Measurements from ENCODE around the gene TTC39B. TPM values are rescaled to one million over a fixed set of nuclear protein-coding genes. Genes with fewer than 3 reads are reported as not detected.
"Not testable (repeated sequence)": the region's sequence is repeated elsewhere in the genome, so short reads cannot be mapped to it uniquely, and the experiment has no call there.

The TTC39B gene
- total RNA-seq, 6 donors from 2014 or later: 16.7 to 35.7 (median 29.9) TPM

DNA sequence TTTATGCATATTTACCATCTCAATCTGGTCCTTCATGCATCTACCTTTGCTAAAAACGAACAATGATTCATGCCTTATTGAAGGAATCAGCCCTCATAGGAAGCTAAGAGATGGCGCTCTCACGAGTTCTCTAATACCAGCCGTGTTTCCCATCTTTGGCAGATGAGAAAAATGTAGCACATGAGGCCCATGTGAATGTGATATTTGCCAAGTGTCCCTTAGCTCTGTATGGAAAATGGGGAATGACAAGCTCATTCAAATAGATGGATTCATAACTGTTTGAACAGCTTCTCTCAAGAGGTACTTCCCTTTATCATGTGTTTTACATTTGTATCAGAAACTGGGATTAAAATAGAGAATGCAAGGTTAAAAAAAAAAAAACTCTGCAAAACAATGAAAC, 66.1 kb downstream of the TTC39B start:
- Histone ChIP-seq H3K9me3 (no peaks in the 10 kb centered on the region), H3K4me1 (peaks cover 5 to 12% (median 9%) of the 10 kb centered on the region in 4 donors), H3K27me3 (no peaks in the 10 kb centered on the region), H3K27ac (no peak overlapping the region), H3K4me3 (no peak overlapping the region), H3K36me3 (no peaks in the 10 kb centered on the region)
- TF ChIP-seq POLR2AphosphoS5 (IDR thresholded peaks at IDR 0.05): no peak
- TF ChIP-seq, protein P1, sequence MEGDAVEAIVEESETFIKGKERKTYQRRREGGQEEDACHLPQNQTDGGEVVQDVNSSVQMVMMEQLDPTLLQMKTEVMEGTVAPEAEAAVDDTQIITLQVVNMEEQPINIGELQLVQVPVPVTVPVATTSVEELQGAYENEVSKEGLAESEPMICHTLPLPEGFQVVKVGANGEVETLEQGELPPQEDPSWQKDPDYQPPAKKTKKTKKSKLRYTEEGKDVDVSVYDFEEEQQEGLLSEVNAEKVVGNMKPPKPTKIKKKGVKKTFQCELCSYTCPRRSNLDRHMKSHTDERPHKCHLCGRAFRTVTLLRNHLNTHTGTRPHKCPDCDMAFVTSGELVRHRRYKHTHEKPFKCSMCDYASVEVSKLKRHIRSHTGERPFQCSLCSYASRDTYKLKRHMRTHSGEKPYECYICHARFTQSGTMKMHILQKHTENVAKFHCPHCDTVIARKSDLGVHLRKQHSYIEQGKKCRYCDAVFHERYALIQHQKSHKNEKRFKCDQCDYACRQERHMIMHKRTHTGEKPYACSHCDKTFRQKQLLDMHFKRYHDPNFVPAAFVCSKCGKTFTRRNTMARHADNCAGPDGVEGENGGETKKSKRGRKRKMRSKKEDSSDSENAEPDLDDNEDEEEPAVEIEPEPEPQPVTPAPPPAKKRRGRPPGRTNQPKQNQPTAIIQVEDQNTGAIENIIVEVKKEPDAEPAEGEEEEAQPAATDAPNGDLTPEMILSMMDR (IDR thresholded peaks at IDR 0.05): no peak
- no peak for TF ChIP-seq EP300 (IDR thresholded peaks at IDR 0.05)
- TF ChIP-seq POLR2A (IDR thresholded peaks at IDR 0.05): no peak
- ATAC-seq (ENCODE audit: low FRiP score in 2 of 2) (no peak), DNase-seq (no peak)
- WGBS, 2 donors: 82 to 85% methylated on average over 4 of the region's 4 CpGs

DNA sequence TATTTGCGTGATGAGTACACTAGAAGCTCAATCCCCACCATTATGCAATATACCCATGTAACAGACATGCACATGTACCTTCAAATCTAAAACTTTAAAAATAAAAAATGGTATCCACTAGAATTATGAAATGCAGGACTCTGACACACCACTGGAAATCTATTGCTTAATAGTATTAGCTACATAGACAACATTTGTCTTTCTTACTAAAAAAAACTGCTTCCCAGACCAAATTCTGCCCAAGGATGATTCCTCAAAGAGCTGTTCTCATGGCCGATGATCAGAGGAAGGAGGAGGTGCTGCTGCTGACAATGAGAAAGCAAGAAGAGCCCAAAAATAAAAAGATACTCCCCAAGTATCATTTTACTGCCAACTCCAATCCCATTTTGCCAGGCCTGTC, 67.2 kb downstream of the TTC39B start:
- H3K4me3 ChIP-seq: no peak overlapping the region
- no peak for TF ChIP-seq POLR2A (IDR thresholded peaks at IDR 0.05)
- TF ChIP-seq, protein P1 (IDR thresholded peaks at IDR 0.05): no peak
- TF ChIP-seq EP300 (IDR thresholded peaks at IDR 0.05): no peak
- TF ChIP-seq POLR2AphosphoS5 (IDR thresholded peaks at IDR 0.05): no peak
- H3K36me3 ChIP-seq: no peaks in the 10 kb centered on the region
- H3K4me1 ChIP-seq: peaks cover 5 to 12% (median 9%) of the 10 kb centered on the region in 4 donors
- H3K27me3 ChIP-seq: no peaks in the 10 kb centered on the region
- DNase-seq (no peak), ATAC-seq (ENCODE audit: low FRiP score in 2 of 2) (peak in 1 of 2 donors; percentile 85)
- peaks cover 0 to 6% (median 2%) of the 10 kb centered on the region in 4 donors for H3K9me3 ChIP-seq
- no peak overlapping the region for H3K27ac ChIP-seq
- WGBS, 2 donors: 86 to 87% methylated on average over 2 of the region's 2 CpGs

DNA sequence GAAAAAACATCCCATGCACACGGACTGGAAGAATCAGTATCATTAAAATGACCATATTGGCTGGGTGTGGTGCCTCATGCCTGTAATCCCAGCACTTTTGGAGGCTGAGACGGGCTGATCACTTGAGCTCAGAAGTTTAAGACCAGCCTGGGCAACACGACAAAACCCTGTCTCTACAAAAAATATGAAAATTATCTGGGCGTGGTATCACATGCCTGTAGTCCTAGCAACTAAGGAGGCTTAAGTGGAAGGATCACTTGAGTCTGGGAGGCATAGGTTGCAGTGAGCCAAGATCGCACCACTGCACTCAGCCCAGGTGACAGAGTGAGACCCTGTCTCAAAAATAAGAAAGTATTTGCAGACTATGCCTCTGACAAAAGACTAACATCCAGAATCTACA, 68.4 kb downstream of the TTC39B start:
- H3K9me3 ChIP-seq: peaks cover 0 to 6% (median 2%) of the 10 kb centered on the region in 4 donors
- H3K4me1 ChIP-seq: peaks cover 0 to 10% (median 6%) of the 10 kb centered on the region in 4 donors
- no peak for TF ChIP-seq POLR2A (IDR thresholded peaks at IDR 0.05)
- TF ChIP-seq EP300 (IDR thresholded peaks at IDR 0.05): no peak
- no peak for TF ChIP-seq POLR2AphosphoS5 (IDR thresholded peaks at IDR 0.05)
- TF ChIP-seq, protein P1 (IDR thresholded peaks at IDR 0.05): no peak
- peak overlapping the region in 2 of 4 donors; percentile 3 to 19 for H3K27ac ChIP-seq
- H3K27me3 ChIP-seq: no peaks in the 10 kb centered on the region
- WGBS, 2 donors: 70 to 82% methylated on average over 5 of the region's 5 CpGs
- H3K4me3 ChIP-seq: no peak overlapping the region
- no peaks in the 10 kb centered on the region for H3K36me3 ChIP-seq
- ATAC-seq (ENCODE audit: low FRiP score in 2 of 2) (no peak), DNase-seq (peak in 1 of 2 donors; percentile 29)

DNA sequence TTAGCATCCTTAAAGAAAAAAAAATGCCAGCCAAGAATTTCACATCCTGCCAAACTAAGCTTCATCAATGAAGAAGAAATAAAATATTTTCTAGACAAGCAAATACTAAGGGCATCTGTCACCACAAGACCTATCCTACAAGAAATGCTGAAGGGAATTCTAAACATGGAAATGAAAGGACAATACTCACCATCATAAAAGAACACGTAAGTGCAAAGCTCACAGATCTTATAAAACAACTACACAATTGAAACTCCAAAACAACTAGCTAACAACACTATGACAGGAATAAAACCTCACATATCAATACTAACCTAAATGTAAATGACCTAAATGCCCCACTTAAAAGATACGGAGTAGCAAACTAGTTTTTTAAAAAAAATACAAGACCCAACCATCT, 71.4 kb downstream of the TTC39B start:
- ATAC-seq (ENCODE audit: low FRiP score in 2 of 2): no peak
- no peak overlapping the region for H3K4me3 ChIP-seq
- WGBS, 2 donors: 65 to 98% methylated on average over 2 of the region's 2 CpGs

DNA sequence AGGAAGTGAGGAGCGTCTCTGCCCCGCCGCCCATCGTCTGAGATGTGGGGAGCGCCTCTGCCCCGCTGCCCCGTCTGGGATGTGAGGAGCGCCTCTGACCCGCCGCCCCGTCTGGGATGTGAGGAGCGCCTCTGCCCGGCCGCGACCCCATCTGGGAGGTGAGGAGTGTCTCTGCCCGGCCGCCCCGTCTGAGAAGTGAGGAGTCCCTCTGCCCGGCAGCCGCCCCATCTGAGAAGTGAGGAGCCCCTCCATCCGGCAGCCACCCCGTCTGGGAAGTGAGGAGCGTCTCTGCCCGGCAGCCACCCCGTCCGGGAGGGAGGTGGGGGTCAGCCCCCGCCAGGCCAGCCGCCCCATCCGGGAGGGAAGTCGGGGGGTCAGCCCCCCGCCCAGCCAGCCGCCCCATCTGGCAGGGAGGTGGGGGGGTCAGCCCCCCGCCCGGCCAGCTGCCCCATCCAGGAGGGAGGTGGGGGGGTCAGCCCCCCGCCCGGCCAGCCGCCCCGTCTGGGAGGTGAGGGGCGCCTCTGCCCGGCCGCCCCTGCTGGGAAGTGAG, 73.0 kb downstream of the TTC39B start:
- H3K27ac ChIP-seq; H3K4me1 ChIP-seq; H3K27me3 ChIP-seq; H3K4me3 ChIP-seq; H3K9me3 ChIP-seq; H3K36me3 ChIP-seq; ATAC-seq (ENCODE audit: low FRiP score in 2 of 2): not testable (repeated sequence)
- DNase-seq: peak in 1 of 2 donors; percentile 54
- 97 to 99% methylated on average over 6 to 28 of the region's 41 CpGs for WGBS, 2 donors

More for the DNA sequence above, 71.4 kb downstream of the TTC39B start:
- no peak for DNase-seq
- no peak overlapping the region for H3K27ac ChIP-seq
- no peaks in the 10 kb centered on the region for H3K27me3 ChIP-seq
- TF ChIP-seq, protein P1 (IDR thresholded peaks at IDR 0.05): no peak
- TF ChIP-seq POLR2A (IDR thresholded peaks at IDR 0.05) (no peak), EP300 (IDR thresholded peaks at IDR 0.05) (no peak), POLR2AphosphoS5 (IDR thresholded peaks at IDR 0.05) (no peak)
- no peaks in the 10 kb centered on the region for H3K36me3 ChIP-seq
- no peaks in the 10 kb centered on the region for H3K4me1 ChIP-seq
- peaks cover 0 to 6% (median 2%) of the 10 kb centered on the region in 4 donors for H3K9me3 ChIP-seq

DNA sequence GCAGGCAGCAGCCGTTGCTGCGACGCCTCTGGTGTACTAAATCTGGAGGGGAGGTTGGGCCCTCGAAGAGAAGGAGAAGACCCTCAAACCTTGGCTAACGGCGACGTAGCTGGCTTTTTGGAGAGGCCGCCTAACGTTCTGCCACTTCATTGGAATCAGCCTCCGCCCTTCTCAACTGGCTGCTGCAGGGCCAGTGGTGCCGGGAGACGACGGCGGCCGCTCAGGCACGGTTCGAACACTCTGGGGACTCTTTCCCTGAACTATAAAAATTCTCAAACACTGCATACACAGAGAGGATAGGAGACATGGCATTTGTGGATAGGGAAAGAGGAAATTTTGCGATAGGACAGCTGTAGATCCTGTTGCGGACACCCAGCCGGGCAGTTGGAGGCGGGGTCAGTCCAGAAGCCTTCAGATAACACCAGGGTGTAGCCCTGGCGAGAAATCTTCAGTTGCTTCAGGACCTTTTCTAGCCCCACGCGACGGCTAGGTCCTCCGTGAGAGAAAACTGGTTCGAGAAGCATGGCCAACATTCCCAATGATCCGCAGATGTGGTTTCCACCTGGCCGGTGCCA, 74.2 kb downstream of the TTC39B start:
- not testable (repeated sequence) for H3K27me3 ChIP-seq; ATAC-seq (ENCODE audit: low FRiP score in 2 of 2); H3K4me1 ChIP-seq; H3K4me3 ChIP-seq; H3K27ac ChIP-seq; H3K36me3 ChIP-seq; H3K9me3 ChIP-seq
- WGBS, 2 donors: 95 to 97% methylated on average over 29 of the region's 29 CpGs
- DNase-seq: peak in 1 of 2 donors; percentile 65
